HG02884 (cell line): ENCODE data around the gene KRT81.
"Not testable (repeated sequence)": the region's sequence is repeated elsewhere in the genome, so short reads cannot be mapped to it uniquely, and the experiment has no call there.

Experiments
- ATAC-seq: cut with Tn5 transposase; IDR thresholded peaks from one replicate; pipeline ENCODE4 v1.9.1; 2021; ENCODE audit warnings: mild to moderate bottlenecking, moderate library complexity; ENCODE audit not compliant: unreplicated experiment

KRT81 gene

DNA sequence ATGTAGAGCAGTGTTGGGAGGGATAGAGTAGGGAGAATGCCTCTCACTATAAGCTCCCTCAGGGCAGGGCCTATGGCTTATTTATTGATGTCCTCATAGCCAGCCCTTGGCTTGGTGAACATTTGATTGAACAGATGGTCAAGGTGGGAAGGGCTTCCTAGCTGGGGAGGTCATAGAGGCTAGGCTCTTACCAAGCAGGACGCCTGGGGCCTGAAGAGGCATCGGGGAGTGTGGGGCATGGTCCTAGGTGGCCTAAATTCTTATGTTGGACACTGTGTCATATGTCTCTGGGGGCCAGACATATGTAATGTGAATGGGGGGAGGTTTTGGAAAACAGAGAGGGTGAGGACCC, 34.8 kb downstream of the KRT81 start:
- ATAC-seq = no peak

DNA sequence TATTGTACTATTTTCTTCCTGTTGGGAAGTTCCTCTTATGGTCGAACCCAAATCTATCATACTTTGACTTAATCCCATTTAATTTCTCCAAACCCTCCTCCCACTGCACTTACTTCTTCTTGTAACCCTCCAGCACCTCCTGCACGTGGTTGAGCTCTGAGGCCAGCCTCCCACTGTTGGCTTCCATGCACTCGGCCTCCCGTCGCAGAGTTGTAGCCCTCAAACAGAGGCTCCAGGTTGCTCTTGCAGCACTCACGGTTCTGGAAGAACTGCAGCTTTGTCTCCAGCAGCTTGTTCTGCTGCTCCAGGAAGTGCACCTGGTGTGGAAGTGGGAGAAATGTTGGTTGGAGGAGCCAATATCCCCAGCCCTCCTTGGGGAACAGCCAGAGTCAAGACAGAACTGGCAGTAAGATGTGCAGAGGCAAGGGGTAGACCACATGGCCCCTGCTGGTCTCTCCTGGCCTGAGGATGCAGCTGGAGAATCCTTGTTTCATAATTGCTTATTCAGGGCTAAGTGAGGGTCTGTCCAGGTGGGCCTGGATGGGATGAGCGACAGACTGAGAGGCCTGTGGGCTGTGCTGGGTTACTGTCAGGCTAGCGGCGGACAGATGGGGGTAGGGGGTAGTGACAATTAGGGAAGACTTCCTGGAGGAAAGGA, 35.3 kb downstream of the KRT81 start:
- ATAC-seq = no peak

DNA sequence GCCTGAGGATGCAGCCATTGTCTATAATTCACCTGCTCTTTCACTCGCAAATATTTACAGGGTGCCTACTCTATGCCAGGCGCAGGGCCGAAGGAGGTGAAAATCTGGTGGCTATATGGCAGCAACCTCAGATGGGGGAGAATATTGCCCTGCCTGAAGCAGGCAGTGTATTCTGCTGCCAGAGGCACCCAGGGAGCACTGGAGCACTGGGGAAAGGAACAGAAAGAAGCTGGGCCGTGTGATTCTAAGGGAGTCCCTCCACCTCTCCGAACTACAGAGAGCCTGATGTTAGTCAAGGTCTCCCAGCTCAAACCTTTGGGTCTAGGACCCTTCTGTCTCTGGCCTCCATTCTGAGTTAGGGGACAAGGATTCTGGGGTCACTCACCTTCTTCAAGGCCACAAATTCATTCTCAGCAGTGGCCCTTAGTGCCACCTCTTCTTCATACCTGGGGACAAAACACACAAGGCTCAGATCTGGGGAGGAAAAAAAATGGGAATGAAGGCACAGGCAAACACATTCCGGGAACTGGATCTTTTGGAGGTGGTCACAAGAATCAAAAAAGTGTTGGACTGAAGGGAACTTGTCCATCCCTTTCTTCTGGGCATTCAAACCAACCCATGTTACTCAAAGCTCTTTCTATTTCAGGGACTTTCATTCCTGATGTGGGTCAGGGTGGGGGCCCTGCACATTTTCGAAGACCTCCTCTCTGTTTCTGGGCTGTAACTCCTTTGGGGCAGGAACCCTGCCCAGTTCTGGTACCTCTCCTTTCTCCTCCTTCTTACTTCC, 36.2 kb downstream of the KRT81 start:
- ATAC-seq = no peak

DNA sequence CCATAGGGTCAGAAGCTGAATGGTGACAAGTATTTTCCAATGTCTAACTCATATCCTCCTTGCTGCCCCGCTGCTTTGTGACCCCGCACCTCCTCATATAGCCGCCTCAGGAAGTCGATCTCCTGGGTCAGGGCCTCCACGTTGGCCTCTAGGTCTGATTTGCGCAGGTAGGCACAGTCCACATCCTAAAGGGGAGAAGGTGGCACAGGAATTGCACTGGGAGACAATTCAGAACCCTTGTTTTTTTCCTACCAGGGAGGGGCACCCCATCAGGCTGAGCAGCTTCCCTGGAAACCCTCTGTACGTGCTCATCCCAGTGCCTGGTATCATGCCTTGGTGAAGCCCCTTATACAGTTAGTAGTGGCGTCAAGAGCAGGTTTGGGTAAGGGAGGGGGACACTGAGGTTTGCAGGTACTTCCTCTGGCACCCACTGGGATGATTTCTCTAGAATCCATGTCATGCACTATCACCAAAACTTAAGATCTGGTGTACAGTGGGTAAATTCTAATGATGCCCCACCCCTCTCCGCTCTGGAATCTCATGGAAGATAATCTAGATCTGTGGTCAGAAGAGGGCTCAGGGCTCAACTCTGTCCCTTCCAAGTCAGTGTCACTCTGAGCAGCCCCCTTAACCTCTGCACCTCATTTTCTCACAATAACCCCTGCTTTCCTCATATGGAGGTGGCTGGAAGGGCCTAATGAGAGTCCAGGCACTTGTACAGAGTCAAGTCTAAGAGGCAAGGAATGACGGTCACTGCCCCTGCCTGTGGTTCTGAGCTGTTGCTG, 37.0 kb downstream of the KRT81 start:
- no peak for ATAC-seq

DNA sequence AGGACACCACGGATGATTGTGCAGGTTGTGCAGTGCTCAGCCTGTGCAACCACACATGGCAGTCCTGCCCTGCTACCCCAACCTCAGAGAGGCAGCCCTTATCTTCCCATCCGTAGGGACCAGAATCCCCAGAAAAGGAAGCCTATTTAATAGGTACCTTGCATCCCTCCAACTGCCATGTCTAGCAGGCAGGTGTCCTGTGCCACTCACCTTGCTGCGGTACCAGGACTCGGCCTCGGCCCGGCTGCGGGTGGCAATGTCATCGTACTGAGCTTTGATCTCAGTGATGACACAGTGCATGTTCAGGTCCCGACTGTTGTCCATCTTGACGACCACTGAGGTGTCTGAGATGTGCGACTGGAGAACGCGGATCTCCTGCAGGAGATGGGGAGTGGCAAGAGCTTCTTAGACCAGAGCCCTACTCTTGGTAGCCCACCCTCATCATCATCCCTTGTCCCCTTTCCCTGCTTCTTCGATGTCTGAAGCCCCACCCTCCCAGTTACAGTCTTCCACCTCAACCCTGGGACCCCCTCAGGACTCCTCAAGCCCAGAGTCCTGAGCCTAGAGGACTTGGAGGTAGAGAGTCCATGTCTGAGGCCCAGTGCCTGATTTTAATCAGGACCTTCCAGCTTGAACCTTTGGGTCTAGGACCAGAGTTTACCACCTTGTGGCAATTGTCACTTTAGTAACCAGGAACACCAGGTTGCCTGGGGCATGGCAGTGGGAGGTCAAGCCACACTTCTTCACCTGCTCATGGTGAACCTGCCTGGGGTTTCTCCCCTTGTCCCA, 37.7 kb downstream of the KRT81 start:
- ATAC-seq = no peak

DNA sequence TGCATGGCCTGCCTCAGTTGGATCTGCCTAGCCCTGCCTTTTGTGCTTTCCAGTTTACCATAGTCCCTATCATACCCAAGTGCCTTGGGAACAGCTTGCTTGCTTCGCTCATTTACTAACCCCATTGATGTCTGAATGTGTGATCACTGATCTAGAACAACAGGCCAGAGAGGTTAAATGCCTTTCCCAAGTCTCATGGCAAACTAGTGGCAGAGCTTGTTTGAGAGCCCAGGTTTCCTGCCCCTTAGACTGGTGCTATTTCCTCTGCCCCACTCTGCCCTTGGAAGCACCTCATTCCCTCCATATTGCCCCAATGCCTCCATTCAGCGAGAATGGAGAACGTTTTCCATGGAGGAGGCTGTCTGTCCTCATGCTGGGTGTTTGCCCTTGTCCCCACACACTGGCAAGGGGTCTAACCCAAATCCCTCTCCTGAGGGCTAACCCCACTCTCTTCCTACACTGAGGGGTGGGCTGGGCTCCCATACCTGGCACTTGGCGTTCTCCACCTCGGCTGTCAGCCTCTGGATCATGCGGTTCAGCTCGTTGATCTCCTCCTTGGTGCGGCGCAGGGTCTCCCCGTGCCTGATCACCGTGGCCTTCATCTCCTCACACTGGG, 38.5 kb downstream of the KRT81 start:
- ATAC-seq = no peak

DNA sequence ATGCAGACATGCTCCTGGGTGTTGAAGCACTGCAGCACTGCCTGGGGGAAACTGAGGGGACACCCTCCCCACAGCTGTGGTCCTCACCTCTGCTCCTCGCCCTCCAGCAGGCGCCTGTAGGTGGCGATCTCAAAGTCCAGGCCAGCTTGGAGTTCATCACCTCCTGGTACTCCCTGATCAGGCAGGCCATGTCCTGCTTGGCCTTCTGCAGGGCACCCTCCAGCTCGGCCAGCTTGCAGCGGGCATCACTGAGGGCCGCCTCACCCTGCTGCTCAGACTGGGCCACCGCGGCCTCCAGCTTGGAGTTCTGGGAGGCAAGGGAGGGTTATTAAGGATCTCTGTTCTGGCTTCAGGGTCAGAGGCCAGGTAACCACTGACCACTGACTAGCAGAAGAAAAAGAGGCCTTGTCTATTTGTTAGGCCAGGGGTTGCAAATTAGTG, 39.1 kb downstream of the KRT81 start:
- not testable (repeated sequence) for ATAC-seq

DNA sequence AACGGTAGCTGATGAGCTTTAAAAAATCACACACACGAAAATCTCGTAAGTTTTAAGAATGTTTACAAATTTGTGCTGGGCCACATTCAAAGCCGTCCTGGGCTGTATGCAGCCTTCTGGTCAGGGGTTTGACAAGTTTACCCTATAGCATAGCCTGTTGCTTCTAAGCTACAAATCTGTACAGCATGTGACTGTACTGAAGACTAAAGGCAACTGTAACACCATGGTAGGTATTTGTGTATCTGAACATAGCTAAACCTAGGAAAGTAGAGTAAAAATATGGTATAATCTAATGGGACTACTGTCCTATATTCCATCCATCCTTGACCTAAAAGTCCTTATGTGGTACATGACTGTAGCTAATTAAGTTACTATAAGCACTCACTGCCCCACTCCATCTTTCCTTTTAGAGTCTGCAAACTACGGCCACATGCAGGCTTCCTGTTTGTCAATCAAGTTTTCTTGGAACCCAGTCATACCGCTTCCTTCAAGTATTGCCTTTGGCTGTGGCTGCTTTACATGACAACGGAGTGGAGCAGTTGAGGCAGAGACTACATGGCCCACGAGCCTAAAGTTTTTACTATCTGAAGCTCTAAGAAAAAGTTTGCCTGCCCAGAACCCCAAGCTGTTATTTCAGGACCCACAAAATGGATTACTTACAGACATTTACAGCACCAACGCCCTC, 39.8 kb downstream of the KRT81 start:
- no peak for ATAC-seq

DNA sequence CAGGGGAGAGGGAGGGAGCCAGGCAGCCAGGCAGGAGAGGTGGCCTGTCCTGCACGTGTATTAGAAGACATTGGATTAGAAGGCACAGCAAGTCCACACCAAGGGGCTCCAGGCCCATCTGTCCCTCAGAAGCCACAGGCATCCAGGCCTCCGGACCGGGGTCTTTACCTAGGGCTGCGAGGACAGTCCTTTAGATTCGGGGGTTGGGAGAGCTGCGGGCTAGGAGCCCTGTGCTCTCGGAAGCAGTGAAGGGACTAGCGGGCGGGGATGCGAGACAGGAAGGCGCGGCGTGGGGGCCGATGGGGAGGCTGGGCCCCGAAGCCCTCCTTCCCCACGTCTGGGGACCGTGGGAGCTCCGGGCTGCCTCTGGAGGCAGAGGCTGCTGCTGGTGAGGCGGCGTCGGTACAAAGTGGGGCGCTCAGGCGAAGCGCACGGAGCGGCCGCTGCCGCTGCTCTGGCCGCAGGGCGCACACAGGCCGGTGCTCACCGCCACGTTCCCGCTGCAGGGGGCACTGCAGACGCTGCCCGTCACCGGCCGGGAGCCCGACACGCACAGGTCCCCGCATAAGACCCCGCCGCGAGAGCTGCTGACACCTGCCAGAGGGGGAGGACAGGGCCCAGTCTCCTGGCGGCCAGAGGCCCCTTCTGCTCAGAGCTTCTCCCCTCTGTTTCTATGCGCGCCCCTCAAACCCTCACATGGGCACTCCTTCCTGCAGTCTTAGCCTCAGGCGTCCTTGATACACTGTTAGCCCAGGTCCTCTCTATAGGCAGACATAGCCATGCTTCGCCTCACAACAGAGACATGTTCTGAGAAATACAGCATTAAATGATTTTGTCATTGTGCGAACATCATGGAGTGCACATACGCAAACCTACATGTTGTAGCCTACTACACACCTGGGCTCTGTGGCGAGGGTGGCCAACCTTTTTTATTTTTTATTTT, 41.0 kb downstream of the KRT81 start:
- no peak for ATAC-seq

DNA sequence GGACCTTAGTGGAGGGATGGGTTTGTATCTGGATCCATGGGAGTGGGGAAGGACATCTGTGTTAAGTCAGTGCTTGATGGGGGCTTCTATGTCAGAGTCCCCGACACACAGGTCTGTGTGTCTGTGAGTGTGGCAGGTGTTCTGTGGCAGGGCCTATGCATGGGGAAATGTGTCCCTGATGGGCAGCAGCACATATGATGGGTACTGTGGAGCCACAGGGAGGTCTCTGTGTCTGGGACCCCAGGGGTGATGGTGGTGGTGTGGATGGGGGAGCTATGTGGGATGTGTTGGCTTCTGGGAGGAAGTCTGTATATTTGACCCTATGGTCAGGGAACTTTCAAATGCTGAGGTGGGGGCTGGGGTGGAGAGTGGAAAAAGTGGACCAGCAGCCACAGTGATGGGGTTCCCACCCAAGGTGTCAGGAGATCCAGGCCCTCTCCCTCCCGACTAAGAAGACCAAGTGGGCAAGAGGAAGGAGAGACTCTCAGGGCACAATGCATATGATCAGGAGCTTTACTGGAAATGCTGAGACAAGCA, 41.8 kb downstream of the KRT81 start:
- no peak for ATAC-seq

DNA sequence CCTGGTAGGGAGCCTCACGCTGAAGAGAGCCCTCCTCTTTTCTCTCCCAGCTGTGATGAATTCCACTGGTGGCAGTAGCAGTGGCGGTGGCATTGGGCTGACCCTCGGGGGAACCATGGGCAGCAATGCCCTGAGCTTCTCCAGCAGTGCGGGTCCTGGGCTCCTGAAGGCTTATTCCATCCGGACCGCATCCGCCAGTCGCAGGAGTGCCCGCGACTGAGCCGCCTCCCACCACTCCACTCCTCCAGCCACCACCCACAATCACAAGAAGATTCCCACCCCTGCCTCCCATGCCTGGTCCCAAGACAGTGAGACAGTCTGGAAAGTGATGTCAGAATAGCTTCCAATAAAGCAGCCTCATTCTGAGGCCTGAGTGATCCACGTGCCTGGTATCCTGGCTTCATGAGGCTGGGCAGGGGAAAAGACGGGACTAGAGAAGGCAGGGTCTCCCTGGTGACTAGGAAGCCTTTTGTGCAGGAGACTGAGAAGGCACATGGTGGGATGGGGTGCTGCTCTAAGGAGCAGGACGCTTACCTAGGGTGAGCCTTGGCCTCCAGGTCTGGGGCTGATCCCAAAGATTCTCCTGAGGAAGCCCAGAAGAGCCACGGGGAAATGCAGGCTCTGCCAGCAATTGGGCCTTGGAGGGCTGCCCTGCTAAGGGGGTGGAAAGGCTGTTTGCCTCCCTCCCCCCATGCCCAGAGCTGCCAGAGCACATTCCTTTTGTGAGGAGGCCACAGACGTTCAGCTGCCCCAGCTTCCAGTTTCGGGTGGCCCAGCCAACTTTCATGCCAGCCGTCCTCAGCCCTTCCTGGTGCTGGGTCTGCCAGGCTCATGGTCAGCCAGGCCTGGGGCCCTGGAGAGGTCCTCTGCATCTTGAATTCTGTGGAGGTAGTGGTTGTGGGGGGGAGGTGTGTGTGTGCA, 42.5 kb downstream of the KRT81 start:
- ATAC-seq = no peak

DNA sequence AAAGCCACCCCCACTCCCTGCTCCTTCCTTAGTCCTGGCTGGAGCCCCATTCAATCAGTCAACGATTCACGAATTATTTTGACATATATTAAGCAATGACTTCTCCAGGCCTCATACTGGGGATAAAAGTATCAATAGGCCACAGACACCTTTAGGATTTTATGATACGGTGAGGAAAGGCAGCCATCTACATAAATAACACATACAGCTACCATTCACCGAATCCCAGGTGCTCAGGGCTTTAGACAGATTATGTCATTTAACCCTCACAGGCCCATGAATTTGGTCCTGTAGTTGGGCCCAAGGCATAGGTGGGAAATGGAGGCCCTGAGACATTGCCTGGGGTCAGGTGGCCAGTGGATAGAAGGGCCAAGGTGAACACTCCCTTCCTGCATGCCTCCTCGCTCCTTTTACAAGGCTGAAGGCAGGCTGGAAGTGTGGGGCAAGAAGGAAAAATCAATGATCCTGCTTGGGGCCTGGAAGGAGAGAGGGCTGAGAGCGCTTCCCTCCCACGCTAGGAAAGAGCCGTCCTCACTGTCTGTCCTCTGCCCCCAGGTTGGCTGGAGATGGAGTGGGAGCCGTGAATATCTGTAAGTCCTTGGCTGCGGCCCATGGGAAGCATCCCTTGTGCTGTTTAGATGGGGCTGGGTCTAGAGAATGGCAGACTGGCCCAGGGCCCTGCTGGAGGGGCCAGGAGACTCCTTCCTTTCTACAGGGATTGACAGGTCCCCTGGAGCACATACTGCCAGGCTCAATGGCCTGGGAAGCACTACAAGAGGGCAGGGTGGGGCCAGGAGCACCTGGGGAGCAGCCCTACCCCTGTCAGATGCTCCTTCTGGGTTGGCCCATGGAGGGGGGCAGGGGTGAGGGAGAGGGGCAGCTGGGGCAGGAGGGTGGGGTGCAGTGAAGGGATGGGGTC, 43.5 kb downstream of the KRT81 start:
- no peak for ATAC-seq

DNA sequence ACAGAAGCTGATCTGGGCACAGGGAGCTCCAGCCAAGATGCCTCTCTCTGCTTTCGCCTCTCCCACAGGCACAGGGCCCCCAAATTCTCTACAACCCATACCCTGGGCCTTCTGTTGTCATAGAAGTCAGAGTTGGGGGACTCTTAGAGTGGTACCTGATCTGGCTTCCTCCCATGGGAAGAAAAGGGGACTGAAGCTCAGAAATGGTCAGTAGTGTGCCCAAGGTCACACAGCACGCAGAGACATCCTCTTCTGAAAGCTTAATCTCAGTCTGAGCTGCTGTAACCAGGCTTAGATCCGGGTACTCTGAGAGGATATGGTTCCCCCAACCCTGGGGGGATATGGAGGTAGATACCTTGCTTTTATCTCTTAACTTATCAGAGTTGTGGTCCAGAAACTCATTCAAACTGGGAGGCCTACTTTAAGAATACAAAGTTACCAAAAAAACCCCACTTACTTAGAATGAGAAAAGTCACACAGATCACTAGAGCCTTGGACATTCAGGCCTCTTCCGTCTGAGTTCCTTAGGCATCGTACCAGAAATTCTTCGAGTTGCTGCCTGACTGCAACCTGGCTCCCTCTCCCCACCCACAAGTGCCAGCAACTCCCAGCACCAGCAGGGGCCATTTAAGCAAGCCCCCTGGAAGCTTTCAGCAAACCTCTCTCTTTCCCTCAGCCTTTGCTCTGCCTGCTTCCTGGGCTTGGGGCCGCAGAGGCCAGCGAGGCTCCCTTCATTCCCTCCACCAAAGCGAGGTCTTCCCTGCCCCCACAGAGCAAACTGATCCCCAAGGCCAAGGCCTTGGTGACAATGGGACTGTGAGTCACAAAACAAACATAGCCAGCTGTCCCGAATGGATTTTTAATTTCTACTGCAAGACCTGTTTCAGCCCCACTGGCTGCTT, 44.4 kb downstream of the KRT81 start:
- ATAC-seq = no peak

DNA sequence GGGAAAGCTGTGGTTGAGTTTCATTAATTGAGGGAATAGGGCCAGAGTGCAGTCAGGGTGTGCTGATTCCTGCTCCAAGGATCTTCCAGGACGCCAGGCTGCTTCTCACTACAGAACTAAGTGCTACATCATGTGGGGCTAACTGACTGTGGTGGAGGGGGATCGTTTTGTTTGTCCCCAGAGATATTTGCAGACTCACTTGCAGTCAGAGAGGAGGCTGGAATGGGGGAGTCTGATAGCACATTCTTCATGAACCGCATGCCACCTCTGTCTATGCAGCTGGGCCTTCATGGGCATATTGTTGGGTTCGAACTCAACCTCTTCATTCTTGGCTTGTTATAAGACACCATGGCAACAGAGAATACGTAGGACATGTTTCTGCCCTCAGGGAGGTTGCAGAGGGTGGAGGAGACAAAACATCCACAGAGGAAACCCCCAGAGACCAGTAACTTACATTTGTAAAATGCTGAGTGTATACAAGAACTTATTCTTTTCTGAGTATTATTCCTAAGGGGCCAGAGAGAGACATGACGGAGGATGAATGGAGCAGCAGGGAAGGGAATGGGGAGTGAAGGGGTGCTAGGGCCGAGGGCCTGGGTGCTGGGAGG, 45.3 kb downstream of the KRT81 start:
- ATAC-seq = no peak
